Stomach (tissue), 9 donors: ENCODE measurements around the gene MKLN1. TPM values are rescaled to one million over a fixed set of nuclear protein-coding genes. Genes with fewer than 3 reads are reported as not detected.
A peak's percentile ranks its signal among the peaks of the same experiment; 100 is the strongest.

ENCODE experiments used
- DNase-seq, 2 donors: peaks; one replicate each; pipeline versions ENCODE4 v3.0.0 to v3.0.0-alpha.2; 2013 to 2019
- H3K27ac ChIP-seq, 5 donors: fragments of 200-600 bp in 4 of 5; sonication (generic) in 4 of 5; one replicate each; pipeline ENCODE4 v1.5.1; 2013 to 2019; ENCODE audit warnings: mild to moderate bottlenecking in 1 of 5, moderate library complexity in 1 of 5
- H3K27me3 ChIP-seq, 3 donors: fragments of 200-600 bp; sonication (generic); one replicate each; pipeline ENCODE4 v1.5.1; 2017 to 2019; ENCODE audit warnings: mixed run types in 1 of 3
- H3K36me3 ChIP-seq, 4 donors: fragments of 200-600 bp; sonication (generic); 1 replicate in 3 of 4; 2 replicates in 1 of 4; pipeline ENCODE4 v1.5.1; 2016 to 2019
- H3K4me1 ChIP-seq, 4 donors: fragments of 200-600 bp; sonication (generic); one replicate each; pipeline ENCODE4 v1.5.1; 2016 to 2019
- H3K4me3 ChIP-seq, 4 donors: fragments of 200-600 bp; sonication (generic) in 3 of 4; one replicate each; pipeline ENCODE4 v1.5.1; 2016 to 2019; ENCODE audit warnings: mild to moderate bottlenecking in 1 of 4
- H3K9me3 ChIP-seq, 4 donors: fragments of 200-600 bp; sonication (generic); one replicate each; pipeline ENCODE4 v1.5.1; 2016 to 2019
- CTCF ChIP-seq, 7 experiments: fragments of 450-650 bp in 4 of 7; fragments of 200-600 bp in 3 of 7; sonication (generic) in 3 of 7; IDR thresholded peaks; one replicate each; pipeline ENCODE4 v1.5.1; 2016 to 2019; ENCODE audit warnings: antibody characterized with exemption in 7 of 7, control low read depth in 2 of 7, mild to moderate bottlenecking in 1 of 7
- EP300 ChIP-seq: sonication (generic); formaldehyde crosslinking; IDR thresholded peaks from one replicate; pipeline ENCODE4 v1.6.1; 2017; ENCODE audit warnings: antibody characterized with exemption
- POLR2A ChIP-seq, 4 donors: fragments of 450-650 bp; IDR thresholded peaks; one replicate each; pipeline ENCODE4 v1.6.1; 2016; ENCODE audit warnings: antibody characterized with exemption in 4 of 4, control low read depth in 2 of 4, mild to moderate bottlenecking in 1 of 4, moderate library complexity in 1 of 4
- POLR2AphosphoS5 ChIP-seq, 3 donors: sonication (generic); formaldehyde crosslinking; IDR thresholded peaks; one replicate each; pipeline ENCODE4 v1.6.1; 2016; ENCODE audit warnings: antibody characterized with exemption in 3 of 3
- WGBS, 5 donors: extraction: QIAGEN DNeasy Blood & Tissue Kit in 3 of 5; methylation state at CpG; one replicate each; pipeline versions ENCODE4 v1.1.5 to v1.1.7; 2013 to 2018; 5-methylcytosine and 5-hydroxymethylcytosine counted together
- intact Hi-C: fragments of 100-400 bp; cut with DNase I; formaldehyde crosslinking; loops from one replicate; pipeline ENCODE4 v1.15.1; 2023; ENCODE audit warnings: low total_unique reads
- polyA plus RNA-seq, 3 donors: library from polyadenylated mRNA; stranded (reverse); fragments of 200-250 nt; gene quantifications; one replicate each; pipeline ENCODE4 v1.2.3, GENCODE V29; 2013
- total RNA-seq, 5 donors: library from RNA; depleted of rRNA; stranded (reverse); fragments of >200 nt; gene quantifications; one replicate each; pipeline versions ENCODE4 v1.1.0 to v1.2.3, GENCODE V29; 2014 to 2016
- donor health status: healthy with polysubstance abuse.
- donor health status: Bipolar disorder and iron deficiency.
- donor health status: healthy.

MKLN1 gene
- total and polyA plus RNA-seq, 8 donors: 9.4 to 147 (median 30.8) TPM

- Histone ChIP-seq H3K27me3 (no peaks in the 10 kb centered on the region), H3K27ac (no peak overlapping the region), H3K36me3 (peaks cover 0 to 5% (median 0%) of the 10 kb centered on the region in 4 donors), H3K4me1 (peaks cover 13 to 47% (median 23%) of the 10 kb centered on the region in 4 donors), H3K9me3 (no peaks in the 10 kb centered on the region), H3K4me3 (no peak overlapping the region)
- WGBS, 5 donors: 85 to 88% (median 87%) methylated on average over 26 to 30 of the region's 30 CpGs
- TF ChIP-seq EP300: no peak
- TF ChIP-seq POLR2A (IDR thresholded peaks at IDR 0.05): no peak
- TF ChIP-seq POLR2AphosphoS5 (IDR thresholded peaks at IDR 0.05): no peak
- TF ChIP-seq CTCF (IDR thresholded peaks at IDR 0.05): no peak
- DNase-seq: no peak
- intact Hi-C loops: loop anchor here (5.0 kb wide), 1 partner anchor 146 kb away; no protein-coding TSS in a partner anchor
Measured at GRCh38 chr7:131505636-131506557, 178.2 kb downstream of the MKLN1 start.

GRCh38 chr7:131506597-131506996 lies 178.9 kb downstream of the MKLN1 start:
- Histone ChIP-seq H3K4me1 (peaks cover 13 to 40% (median 23%) of the 10 kb centered on the region in 4 donors), H3K27me3 (no peaks in the 10 kb centered on the region), H3K36me3 (peaks cover 0 to 5% (median 0%) of the 10 kb centered on the region in 4 donors), H3K9me3 (no peaks in the 10 kb centered on the region), H3K27ac (no peak overlapping the region), H3K4me3 (no peak overlapping the region)
- intact Hi-C loops: loop anchor here (5.0 kb wide), 1 partner anchor 146 kb away; no protein-coding TSS in a partner anchor
- 42 to 69% (median 46%) methylated on average over 17 to 18 of the region's 18 CpGs for WGBS, 5 donors
- TF ChIP-seq CTCF (IDR thresholded peaks at IDR 0.05) (no peak), POLR2AphosphoS5 (IDR thresholded peaks at IDR 0.05) (peak in 1 of 3 donors; percentile 3)
- peak in 1 of 2 donors; percentile 48 for DNase-seq

- H3K27ac ChIP-seq: no peak overlapping the region
- DNase-seq: peak; percentile 90 to 91
- TF ChIP-seq POLR2AphosphoS5 (IDR thresholded peaks at IDR 0.05) (peak in 1 of 3 donors; percentile 42), EP300 (no peak), CTCF (IDR thresholded peaks at IDR 0.05) (peak in 5 of 7 experiments; percentile 72 to 88 (median 84))
- intact Hi-C loops: loop anchor here (5.0 kb wide), 1 partner anchor 145 kb away; no protein-coding TSS in a partner anchor
- peaks cover 0 to 5% (median 0%) of the 10 kb centered on the region in 4 donors for H3K36me3 ChIP-seq
- 17 to 25% (median 19%) methylated on average over 12 to 14 of the region's 14 CpGs for WGBS, 5 donors
- H3K4me1 ChIP-seq: peaks cover 11 to 34% (median 21%) of the 10 kb centered on the region in 4 donors
- H3K27me3 ChIP-seq: no peaks in the 10 kb centered on the region
- H3K9me3 ChIP-seq: no peaks in the 10 kb centered on the region
- no peak overlapping the region for H3K4me3 ChIP-seq
Measured at GRCh38 chr7:131507592-131508331, 180.1 kb downstream of the MKLN1 start.
